ENCODE measurements around the gene PSEN1. TPM values are rescaled to one million over a fixed set of nuclear protein-coding genes. Genes with fewer than 3 reads are reported as not detected.

The PSEN1 gene
- total RNA-seq, 1 donor from 2014 or later = 69.2 TPM

DNA sequence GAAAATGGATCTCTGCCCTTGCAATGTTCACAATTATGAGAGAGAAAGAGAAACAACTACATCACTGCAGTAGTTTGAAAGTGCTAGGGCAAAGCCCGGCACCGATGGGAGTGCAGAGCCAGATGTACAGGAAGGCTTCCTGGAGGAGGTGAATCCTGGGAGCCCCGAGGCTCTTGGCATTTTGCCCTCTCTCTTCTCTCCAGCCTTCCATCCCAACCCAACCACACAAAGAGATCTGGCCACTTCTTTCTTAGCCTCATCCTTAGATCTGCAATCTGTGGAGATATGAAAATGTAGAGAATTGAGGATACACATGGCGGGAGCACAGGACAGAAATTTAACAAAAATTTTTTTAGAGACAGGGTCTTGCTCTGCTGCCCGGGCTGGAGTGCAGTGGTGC is 97.7 kb downstream of the PSEN1 start:
- intact Hi-C loops (cut with DNase I) = no loop called here
- Histone ChIP-seq H3K27me3 (ENCODE audit: low read depth) (peaks cover 26% of the 10 kb centered on the region), H3K4me3 (no peak overlapping the region), H3K27ac (no peak overlapping the region), H3K36me3 (no peaks in the 10 kb centered on the region), H3K9me3 (no peaks in the 10 kb centered on the region), H3K4me1 (peaks cover 34% of the 10 kb centered on the region)
- TF ChIP-seq, protein P1, sequence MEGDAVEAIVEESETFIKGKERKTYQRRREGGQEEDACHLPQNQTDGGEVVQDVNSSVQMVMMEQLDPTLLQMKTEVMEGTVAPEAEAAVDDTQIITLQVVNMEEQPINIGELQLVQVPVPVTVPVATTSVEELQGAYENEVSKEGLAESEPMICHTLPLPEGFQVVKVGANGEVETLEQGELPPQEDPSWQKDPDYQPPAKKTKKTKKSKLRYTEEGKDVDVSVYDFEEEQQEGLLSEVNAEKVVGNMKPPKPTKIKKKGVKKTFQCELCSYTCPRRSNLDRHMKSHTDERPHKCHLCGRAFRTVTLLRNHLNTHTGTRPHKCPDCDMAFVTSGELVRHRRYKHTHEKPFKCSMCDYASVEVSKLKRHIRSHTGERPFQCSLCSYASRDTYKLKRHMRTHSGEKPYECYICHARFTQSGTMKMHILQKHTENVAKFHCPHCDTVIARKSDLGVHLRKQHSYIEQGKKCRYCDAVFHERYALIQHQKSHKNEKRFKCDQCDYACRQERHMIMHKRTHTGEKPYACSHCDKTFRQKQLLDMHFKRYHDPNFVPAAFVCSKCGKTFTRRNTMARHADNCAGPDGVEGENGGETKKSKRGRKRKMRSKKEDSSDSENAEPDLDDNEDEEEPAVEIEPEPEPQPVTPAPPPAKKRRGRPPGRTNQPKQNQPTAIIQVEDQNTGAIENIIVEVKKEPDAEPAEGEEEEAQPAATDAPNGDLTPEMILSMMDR (IDR thresholded peaks at IDR 0.05) = no peak
- ATAC-seq = no peak
- no peak for DNase-seq

DNA sequence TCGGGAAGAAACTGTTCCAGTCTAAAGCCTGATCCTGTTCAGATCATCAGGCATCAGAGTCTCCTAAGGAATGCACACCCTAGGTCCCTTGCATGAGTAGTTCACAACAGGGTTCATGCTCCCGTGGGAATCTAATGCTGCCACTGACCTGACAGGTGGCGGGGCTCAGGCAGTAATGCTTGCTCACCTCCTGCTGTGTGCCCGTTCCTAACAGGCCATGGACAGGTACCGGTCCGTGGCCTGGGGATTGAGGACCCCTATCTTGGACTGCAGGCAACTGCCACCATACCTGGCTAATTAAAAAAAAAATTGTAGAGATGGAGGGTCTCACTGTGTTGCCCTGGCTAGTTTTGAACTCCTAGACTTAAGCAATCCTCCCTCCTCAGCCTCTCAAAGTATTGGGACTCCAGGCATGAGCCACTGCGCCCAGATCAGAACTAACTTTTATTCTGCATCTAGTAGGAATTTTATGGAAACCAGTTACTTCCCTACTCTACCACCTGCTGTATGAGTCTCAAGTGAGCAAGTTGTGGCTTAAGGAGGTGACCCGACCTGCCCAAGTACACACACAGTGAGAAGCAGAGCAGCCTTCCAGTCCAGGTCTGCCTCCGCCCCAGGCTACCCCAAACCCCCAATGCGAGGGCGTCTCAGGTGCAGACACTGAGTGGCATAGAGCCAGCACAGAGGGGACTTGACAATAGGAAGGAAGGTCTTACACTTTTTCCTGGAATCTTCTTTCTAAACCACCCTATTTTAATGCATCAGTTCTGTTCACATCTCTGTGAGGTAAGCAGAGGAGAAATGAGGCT is 98.5 kb downstream of the PSEN1 start:
- no peak overlapping the region for H3K4me3 ChIP-seq
- no peaks in the 10 kb centered on the region for H3K9me3 ChIP-seq
- H3K36me3 ChIP-seq = no peaks in the 10 kb centered on the region
- ATAC-seq (no peak), DNase-seq (no peak)
- peaks cover 34% of the 10 kb centered on the region for H3K27me3 ChIP-seq (ENCODE audit: low read depth)
- TF ChIP-seq, protein P1 (IDR thresholded peaks at IDR 0.05) = no peak
- H3K27ac ChIP-seq = no peak overlapping the region
- intact Hi-C loops (cut with DNase I) = no loop called here
- peaks cover 40% of the 10 kb centered on the region for H3K4me1 ChIP-seq

DNA sequence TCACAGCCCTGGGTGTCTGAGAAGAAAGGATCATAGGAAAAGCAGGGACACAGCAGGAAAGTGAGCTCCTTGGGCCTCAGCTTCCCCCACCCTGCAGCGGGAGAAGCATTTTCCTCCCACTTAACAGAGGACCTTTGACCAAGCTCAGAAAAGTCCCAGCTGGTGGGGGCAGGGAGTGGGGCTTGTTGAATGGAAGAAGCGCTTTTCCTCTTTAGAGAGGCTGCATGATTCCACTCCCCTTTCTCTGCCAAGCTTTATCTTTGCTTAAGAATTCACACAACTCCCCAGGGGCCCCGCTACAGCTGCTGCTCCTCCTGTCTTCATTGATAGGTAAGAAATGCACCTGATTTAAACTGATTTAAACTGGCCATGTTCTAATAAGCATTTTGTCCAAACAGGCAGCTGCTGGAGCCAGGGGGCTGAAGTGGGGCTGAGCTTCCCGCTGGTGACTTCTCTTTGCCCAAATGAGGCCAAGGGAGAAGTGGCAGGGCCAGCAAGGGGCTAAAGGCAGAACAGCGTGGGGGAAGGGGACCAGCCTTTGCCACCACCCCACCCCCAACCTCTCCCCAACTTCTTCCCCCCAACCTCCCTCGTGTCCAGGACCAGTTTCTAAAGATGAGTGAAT is 99.3 kb downstream of the PSEN1 start:
- H3K27me3 ChIP-seq (ENCODE audit: low read depth) = peaks cover 41% of the 10 kb centered on the region
- DNase-seq (no peak), ATAC-seq (no peak)
- H3K27ac ChIP-seq = no peak overlapping the region
- H3K4me3 ChIP-seq = no peak overlapping the region
- peaks cover 49% of the 10 kb centered on the region for H3K4me1 ChIP-seq
- intact Hi-C loops (cut with DNase I) = no loop called here
- H3K36me3 ChIP-seq = no peaks in the 10 kb centered on the region
- no peaks in the 10 kb centered on the region for H3K9me3 ChIP-seq
- TF ChIP-seq, protein P1 (IDR thresholded peaks at IDR 0.05) = no peak

DNA sequence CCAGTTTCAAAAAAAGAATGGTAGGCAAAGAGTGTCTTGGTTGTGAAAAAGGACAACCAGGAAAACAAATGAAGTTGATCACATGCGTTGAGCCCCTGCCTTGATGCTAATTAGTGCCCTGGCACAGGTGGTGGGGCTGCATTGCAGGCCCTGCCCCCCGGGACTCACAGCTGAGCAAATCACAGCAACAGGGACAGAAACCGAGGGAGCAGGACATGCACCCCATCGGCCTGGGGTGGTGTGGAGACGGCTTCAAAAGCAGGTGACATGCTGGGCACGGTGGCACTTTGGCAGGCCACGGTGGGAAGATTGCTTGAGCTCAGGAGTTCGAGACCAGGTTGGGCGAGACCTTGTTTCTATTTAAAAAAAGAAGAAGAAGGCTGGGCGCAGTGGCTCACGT is 99.8 kb downstream of the PSEN1 start:
- Histone ChIP-seq H3K27ac (no peak overlapping the region), H3K27me3 (ENCODE audit: low read depth) (peaks cover 45% of the 10 kb centered on the region), H3K36me3 (no peaks in the 10 kb centered on the region), H3K4me3 (no peak overlapping the region), H3K9me3 (no peaks in the 10 kb centered on the region), H3K4me1 (peaks cover 54% of the 10 kb centered on the region)
- DNase-seq (no peak), ATAC-seq (no peak)
- intact Hi-C loops (cut with DNase I) = no loop called here
- TF ChIP-seq, protein P1 (IDR thresholded peaks at IDR 0.05) = no peak

DNA sequence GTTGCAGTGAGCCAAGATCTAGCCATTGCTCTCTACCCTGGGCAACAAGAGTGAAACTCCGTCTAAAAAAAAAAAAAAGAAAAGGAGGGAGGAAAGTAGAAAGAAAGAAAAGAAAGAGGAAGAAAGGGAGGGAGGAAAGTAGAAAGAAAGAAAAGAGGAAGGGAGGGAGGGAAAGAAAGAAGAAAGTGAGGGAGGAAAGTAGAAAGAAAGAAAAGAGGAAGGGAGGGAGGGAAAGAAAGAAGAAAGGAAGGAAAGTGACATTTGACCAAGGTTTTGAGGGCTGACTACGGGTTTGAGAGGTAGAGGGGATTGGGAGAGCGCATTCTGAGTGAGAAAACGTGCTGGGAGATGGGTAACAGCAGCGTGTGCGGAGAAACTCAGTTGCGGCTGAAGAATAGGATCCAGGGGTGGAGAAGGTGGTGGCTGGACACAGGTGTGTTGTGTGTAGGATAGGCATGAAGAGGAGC is 100.5 kb downstream of the PSEN1 start:
- Histone ChIP-seq H3K27ac (no peak overlapping the region), H3K4me3 (peak overlapping the region; percentile 64), H3K27me3 (ENCODE audit: low read depth) (peaks cover 45% of the 10 kb centered on the region), H3K9me3 (no peaks in the 10 kb centered on the region), H3K4me1 (peaks cover 57% of the 10 kb centered on the region), H3K36me3 (no peaks in the 10 kb centered on the region)
- TF ChIP-seq, protein P1 (IDR thresholded peaks at IDR 0.05) = no peak
- ATAC-seq (no peak), DNase-seq (no peak)
- intact Hi-C loops (cut with DNase I) = no loop called here
